HG02610 (cell line): ENCODE measurements around the gene FCN1.
A peak's percentile ranks its signal among the peaks of the same experiment; 100 is the strongest.
"Not testable (repeated sequence)": the region's sequence is repeated elsewhere in the genome, so short reads cannot be mapped to it uniquely, and the experiment has no call there.

Source experiments
- ATAC-seq: cut with Tn5 transposase; IDR thresholded peaks from one replicate; pipeline ENCODE4 v1.9.1; 2021; ENCODE audit warnings: mild to moderate bottlenecking, moderate library complexity; ENCODE audit not compliant: unreplicated experiment

The FCN1 gene

GRCh38 chr9:134860510-134860909 lies 57.2 kb downstream of the FCN1 start:
- ATAC-seq: no peak

GRCh38 chr9:134858051-134858841 lies 59.5 kb downstream of the FCN1 start:
- ATAC-seq: peak; percentile 76

- ATAC-seq: not testable (repeated sequence)
Observed at GRCh38 chr9:134857451-134857850, 60.3 kb downstream of the FCN1 start.

DNA sequence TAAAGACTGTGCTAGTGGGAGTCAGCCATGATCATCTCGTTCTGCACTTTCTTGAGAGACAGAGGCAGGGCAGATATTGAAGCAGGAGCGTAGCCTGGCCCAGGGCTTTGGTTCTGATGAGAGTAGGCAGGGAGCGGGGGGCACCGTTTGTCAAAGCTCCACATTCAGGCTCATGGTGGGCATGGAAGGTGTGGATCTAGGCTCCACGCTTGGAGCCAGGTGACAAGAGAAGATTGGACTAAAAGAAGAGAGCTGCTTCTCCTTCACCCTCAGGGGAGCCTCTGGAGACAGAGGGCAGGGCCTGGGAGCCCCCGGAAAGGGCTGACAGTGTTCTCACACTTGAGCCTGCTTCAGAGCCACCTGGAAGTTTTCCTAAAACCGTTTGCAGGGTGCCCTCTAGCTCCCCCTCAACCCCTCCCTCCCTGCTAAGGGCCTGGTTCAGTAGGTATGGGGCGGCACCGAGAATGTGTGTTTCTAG lies 61.8 kb downstream of the FCN1 start:
- ATAC-seq: no peak
